Thyroid gland (tissue), 4 donors: ENCODE results near the gene PTPMT1.

Experiments
- POLR2A ChIP-seq, 2 donors: fragments of 450-650 bp; IDR thresholded peaks; one replicate each; pipeline ENCODE4 v1.6.1; 2017; ENCODE audit warnings: antibody characterized with exemption in 2 of 2, mild to moderate bottlenecking in 2 of 2, moderate library complexity in 1 of 2
- TF ChIP-seq, protein P1 (sequence below), 6 experiments: fragments of 200-600 bp in 3 of 6; fragments of 450-650 bp in 3 of 6; sonication (generic) in 3 of 6; IDR thresholded peaks; one replicate each; pipeline ENCODE4 v1.5.1; 2016 to 2019; ENCODE audit warnings: antibody characterized with exemption in 6 of 6, mild to moderate bottlenecking in 2 of 6, inconsistent platforms in 1 of 6, moderate library complexity in 1 of 6

DNA sequence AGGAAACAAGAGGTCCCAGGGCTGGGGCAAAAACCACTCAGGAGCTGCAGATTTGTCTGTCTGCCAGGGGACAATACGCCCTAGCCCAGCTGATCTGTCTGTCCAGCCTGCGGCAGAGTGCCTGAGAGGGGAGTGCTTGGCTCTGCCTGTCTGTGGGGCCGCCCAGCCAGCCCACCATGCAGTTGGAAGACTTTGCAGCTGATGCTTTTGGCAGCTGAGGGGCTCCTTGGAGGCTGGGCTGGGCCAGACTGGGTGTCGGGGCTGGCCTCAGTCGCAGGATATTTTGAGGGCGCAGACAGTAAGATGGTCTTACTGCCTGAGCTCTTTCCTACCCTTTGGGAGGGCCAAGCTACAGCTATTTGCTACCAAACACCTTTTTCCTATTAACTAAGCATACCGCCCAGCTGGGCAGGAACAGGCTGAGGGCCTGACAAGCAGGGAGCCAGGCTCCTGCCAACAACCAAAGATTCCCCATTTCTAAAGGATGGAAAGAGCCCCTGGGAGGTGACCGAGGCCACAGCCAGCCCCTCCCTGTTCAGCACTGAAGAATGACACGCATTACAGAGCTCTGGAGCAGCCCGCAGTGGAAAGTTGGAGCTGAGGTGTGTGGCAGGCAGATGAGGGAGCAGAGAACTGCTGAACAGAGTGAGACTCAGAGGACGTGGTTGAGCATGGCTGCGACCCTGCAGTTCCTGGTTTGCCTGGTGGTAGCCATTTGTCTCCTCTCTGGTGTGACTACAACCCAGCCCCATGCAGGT is 20.9 kb downstream of the PTPMT1 start, which contains the start of gene FAM180B:
- TF ChIP-seq, protein P1, sequence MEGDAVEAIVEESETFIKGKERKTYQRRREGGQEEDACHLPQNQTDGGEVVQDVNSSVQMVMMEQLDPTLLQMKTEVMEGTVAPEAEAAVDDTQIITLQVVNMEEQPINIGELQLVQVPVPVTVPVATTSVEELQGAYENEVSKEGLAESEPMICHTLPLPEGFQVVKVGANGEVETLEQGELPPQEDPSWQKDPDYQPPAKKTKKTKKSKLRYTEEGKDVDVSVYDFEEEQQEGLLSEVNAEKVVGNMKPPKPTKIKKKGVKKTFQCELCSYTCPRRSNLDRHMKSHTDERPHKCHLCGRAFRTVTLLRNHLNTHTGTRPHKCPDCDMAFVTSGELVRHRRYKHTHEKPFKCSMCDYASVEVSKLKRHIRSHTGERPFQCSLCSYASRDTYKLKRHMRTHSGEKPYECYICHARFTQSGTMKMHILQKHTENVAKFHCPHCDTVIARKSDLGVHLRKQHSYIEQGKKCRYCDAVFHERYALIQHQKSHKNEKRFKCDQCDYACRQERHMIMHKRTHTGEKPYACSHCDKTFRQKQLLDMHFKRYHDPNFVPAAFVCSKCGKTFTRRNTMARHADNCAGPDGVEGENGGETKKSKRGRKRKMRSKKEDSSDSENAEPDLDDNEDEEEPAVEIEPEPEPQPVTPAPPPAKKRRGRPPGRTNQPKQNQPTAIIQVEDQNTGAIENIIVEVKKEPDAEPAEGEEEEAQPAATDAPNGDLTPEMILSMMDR (IDR thresholded peaks at IDR 0.05) = no peak
- TF ChIP-seq POLR2A (IDR thresholded peaks at IDR 0.05) = no peak
